ENCODE results near the gene SBF2. TPM values are rescaled to one million over a fixed set of nuclear protein-coding genes. Genes with fewer than 3 reads are reported as not detected.
"Not testable (repeated sequence)": the region's sequence is repeated elsewhere in the genome, so short reads cannot be mapped to it uniquely, and the experiment has no call there.

Gene SBF2
- total RNA-seq, 4 donors from 2014 or later: 19.3 to 28.1 (median 25.8) TPM

GRCh38 chr11:10134975-10135481 lies 159.0 kb downstream of the SBF2 start:
- Histone ChIP-seq H3K27ac (no peak overlapping the region), H3K9me3 (no peaks in the 10 kb centered on the region), H3K4me3 (no peak overlapping the region), H3K4me1 (peaks cover 0 to 6% of the 10 kb centered on the region in 2 donors), H3K36me3 (no peaks in the 10 kb centered on the region), H3K27me3 (no peaks in the 10 kb centered on the region)
- intact Hi-C loops (cut with DNase I; ENCODE audit: low total_unique reads) (no loop called here), in situ Hi-C loops (cut with MboI; ENCODE audit: low sequenced_read_pairs in 4 of 4) (no loop called here)
- TF ChIP-seq, protein P1, sequence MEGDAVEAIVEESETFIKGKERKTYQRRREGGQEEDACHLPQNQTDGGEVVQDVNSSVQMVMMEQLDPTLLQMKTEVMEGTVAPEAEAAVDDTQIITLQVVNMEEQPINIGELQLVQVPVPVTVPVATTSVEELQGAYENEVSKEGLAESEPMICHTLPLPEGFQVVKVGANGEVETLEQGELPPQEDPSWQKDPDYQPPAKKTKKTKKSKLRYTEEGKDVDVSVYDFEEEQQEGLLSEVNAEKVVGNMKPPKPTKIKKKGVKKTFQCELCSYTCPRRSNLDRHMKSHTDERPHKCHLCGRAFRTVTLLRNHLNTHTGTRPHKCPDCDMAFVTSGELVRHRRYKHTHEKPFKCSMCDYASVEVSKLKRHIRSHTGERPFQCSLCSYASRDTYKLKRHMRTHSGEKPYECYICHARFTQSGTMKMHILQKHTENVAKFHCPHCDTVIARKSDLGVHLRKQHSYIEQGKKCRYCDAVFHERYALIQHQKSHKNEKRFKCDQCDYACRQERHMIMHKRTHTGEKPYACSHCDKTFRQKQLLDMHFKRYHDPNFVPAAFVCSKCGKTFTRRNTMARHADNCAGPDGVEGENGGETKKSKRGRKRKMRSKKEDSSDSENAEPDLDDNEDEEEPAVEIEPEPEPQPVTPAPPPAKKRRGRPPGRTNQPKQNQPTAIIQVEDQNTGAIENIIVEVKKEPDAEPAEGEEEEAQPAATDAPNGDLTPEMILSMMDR (IDR thresholded peaks at IDR 0.05 in 4 of 5, conservative IDR thresholded peaks at IDR 0.05 in 1 of 5): no peak
- DNase-seq (no peak), ATAC-seq (no peak)

GRCh38 chr11:10134226-10134625 lies 159.8 kb downstream of the SBF2 start:
- H3K4me3 ChIP-seq; in situ Hi-C loops (cut with MboI; ENCODE audit: low sequenced_read_pairs in 4 of 4); H3K27me3 ChIP-seq; H3K9me3 ChIP-seq; intact Hi-C loops (cut with DNase I; ENCODE audit: low total_unique reads); H3K27ac ChIP-seq; H3K4me1 ChIP-seq; DNase-seq; H3K36me3 ChIP-seq; ATAC-seq: not testable (repeated sequence)

DNA sequence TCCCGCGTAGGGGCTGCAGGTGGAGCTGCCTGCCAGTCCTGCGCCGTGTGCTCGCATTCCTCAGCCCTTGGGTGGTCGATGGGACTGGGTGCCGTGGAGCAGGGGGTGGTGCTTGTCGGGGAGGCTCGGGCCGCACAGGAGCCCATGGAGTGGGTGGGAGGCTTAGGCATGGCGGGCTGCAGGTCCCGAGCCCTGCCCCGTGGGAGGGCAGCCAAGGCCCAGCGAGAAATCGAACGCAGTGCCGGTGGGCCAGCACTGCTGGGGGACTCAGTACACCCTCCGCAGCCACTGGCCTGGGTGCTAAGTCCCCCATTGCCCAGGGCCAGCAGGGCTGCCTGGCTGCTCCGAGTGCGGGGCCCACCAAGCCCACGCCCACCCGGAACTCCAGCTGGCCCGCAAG lies 160.8 kb downstream of the SBF2 start:
- H3K27me3 ChIP-seq; H3K9me3 ChIP-seq; intact Hi-C loops (cut with DNase I; ENCODE audit: low total_unique reads); H3K4me3 ChIP-seq; DNase-seq; H3K36me3 ChIP-seq; H3K4me1 ChIP-seq; ATAC-seq; H3K27ac ChIP-seq; in situ Hi-C loops (cut with MboI; ENCODE audit: low sequenced_read_pairs in 4 of 4): not testable (repeated sequence)

GRCh38 chr11:10130875-10131274 lies 163.1 kb downstream of the SBF2 start:
- intact Hi-C loops (cut with DNase I; ENCODE audit: low total_unique reads): no loop called here
- in situ Hi-C loops (cut with MboI; ENCODE audit: low sequenced_read_pairs in 4 of 4): no loop called here
- no peaks in the 10 kb centered on the region for H3K9me3 ChIP-seq
- no peak overlapping the region for H3K27ac ChIP-seq
- no peak for TF ChIP-seq POLR2A (IDR thresholded peaks at IDR 0.05)
- TF ChIP-seq, protein P1 (IDR thresholded peaks at IDR 0.05 in 4 of 5, conservative IDR thresholded peaks at IDR 0.05 in 1 of 5): no peak
- no peaks in the 10 kb centered on the region for H3K36me3 ChIP-seq
- H3K27me3 ChIP-seq: no peaks in the 10 kb centered on the region
- no peak for DNase-seq
- H3K4me3 ChIP-seq: no peak overlapping the region
- H3K4me1 ChIP-seq: peaks cover 0 to 3% of the 10 kb centered on the region in 2 donors
- no peak for ATAC-seq

- H3K4me1 ChIP-seq; ATAC-seq; H3K36me3 ChIP-seq; intact Hi-C loops (cut with DNase I; ENCODE audit: low total_unique reads); H3K4me3 ChIP-seq; H3K27ac ChIP-seq; in situ Hi-C loops (cut with MboI; ENCODE audit: low sequenced_read_pairs in 4 of 4); DNase-seq; H3K27me3 ChIP-seq; H3K9me3 ChIP-seq: not testable (repeated sequence)
Measured at GRCh38 chr11:10129184-10129583, 164.8 kb downstream of the SBF2 start.

DNA sequence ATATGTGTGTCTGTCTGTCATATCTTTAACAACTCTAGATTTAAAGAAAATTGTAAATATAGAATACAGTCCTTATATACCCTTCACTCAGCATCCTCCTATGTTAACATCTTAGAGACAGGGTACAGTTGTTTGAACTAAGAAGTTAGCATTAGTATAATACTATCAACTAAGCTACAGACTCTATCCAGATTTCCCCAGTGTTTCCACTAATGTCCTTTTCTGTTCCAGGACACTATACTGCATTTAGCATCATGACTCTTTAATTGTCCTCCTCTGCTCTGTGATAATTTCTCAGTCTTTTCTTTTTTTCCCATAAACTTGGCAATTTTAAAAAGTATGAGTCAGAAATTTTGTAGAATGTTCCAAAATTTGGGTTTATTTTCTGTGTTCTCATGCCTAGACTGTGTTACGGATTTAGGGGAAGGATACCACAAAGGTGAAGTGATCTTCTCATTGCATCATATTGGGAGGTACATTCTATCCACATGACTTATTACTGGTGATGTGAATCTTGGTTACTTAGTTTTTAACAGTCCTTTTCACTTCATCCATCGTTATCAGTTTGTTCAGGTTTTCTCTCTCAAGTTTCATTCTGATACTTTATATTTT lies 168.4 kb downstream of the SBF2 start:
- H3K27me3 ChIP-seq: no peaks in the 10 kb centered on the region
- DNase-seq (no peak), ATAC-seq (peak; percentile 58 to 69)
- no peaks in the 10 kb centered on the region for H3K9me3 ChIP-seq
- no peaks in the 10 kb centered on the region for H3K36me3 ChIP-seq
- peaks cover 0 to 26% of the 10 kb centered on the region in 2 donors for H3K4me1 ChIP-seq
- in situ Hi-C loops (cut with MboI; ENCODE audit: low sequenced_read_pairs in 4 of 4) (no loop called here), intact Hi-C loops (cut with DNase I; ENCODE audit: low total_unique reads) (no loop called here)
- H3K27ac ChIP-seq: no peak overlapping the region
- TF ChIP-seq, protein P1 (IDR thresholded peaks at IDR 0.05 in 4 of 5, conservative IDR thresholded peaks at IDR 0.05 in 1 of 5): no peak
- TF ChIP-seq POLR2A (IDR thresholded peaks at IDR 0.05): no peak
- no peak overlapping the region for H3K4me3 ChIP-seq

Data from gastrocnemius medialis (tissue), 4 donors.